IMR-90 (cell line): ENCODE results near the gene TEX13A. TPM values are rescaled to one million over a fixed set of nuclear protein-coding genes. Genes with fewer than 3 reads are reported as not detected.

ENCODE experiments used
- ATAC-seq: fragments of 200-7000 bp; cut with Tn5 transposase; 2 replicates; pipeline ENCODE4 v1.9.1; 2020; ENCODE audit warnings: low read depth, mild to moderate bottlenecking, moderate library complexity
- BruUV-seq: library from RNA; stranded (reverse); fragments of 400-500 nt; replicated peaks from 2 replicates; lab custom pipeline; 2021; lab: Mats Ljungman, UMichigan
- CTCF ChIA-PET: fragments of 300-600 bp; formaldehyde crosslinking; extraction: SDS; loops from one replicate; lab custom pipeline; 2021; ENCODE audit warnings: antibody characterized with exemption; lab: Yijun Ruan, JAX
- POLR2A ChIA-PET: fragments of 300-600 bp; sonication (Branson Sonifier 250); formaldehyde crosslinking; loops from one replicate; lab custom pipeline; 2022; ENCODE audit warnings: antibody characterized with exemption; ENCODE audit not compliant: unreplicated experiment; lab: Charles Lee
- DNase-seq: peaks from one replicate; pipeline ENCODE4 v3.0.0; 2013
- H2AFZ ChIP-seq: replicated peaks from 2 replicates; pipeline ENCODE3; 2013; ENCODE audit warnings: low read length, mild to moderate bottlenecking; ENCODE audit not compliant: poor library complexity
- H2AK5ac ChIP-seq: 2 replicates; pipeline ENCODE4 v1.6.1; 2013; ENCODE audit warnings: low read depth, low read length, inconsistent platforms
- H2AK9ac ChIP-seq: replicated peaks from 2 replicates; pipeline ENCODE3; 2013; ENCODE audit warnings: mild to moderate bottlenecking, low read depth, low read length, moderate library complexity; ENCODE audit not compliant: poor library complexity
- H2BK120ac ChIP-seq: 2 replicates; pipeline ENCODE4 v1.6.1; 2013; ENCODE audit warnings: low read depth, low read length, inconsistent platforms
- H2BK15ac ChIP-seq: 3 replicates; pipeline ENCODE4 v1.6.1; 2013; ENCODE audit warnings: low read depth, low read length, inconsistent platforms
- H2BK20ac ChIP-seq: 2 replicates; pipeline ENCODE4 v1.6.1; 2013; ENCODE audit warnings: low read depth, mild to moderate bottlenecking, inconsistent platforms, low read length, moderate library complexity
- H2BK5ac ChIP-seq: 2 replicates; pipeline ENCODE4 v1.6.1; 2013; ENCODE audit warnings: mild to moderate bottlenecking, low read depth, low read length, inconsistent platforms; ENCODE audit not compliant: poor library complexity, severe bottlenecking
- H3K14ac ChIP-seq: replicated peaks from 2 replicates; pipeline ENCODE4 v1.6.1; 2013; ENCODE audit warnings: low read depth, low read length, inconsistent platforms
- H3K18ac ChIP-seq: 2 replicates; pipeline ENCODE4 v1.6.1; 2013; ENCODE audit warnings: low read depth, low read length, control low read depth
- H3K23ac ChIP-seq: 2 replicates; pipeline ENCODE4 v1.6.1; 2013; ENCODE audit warnings: low read depth, low read length, inconsistent platforms
- H3K27ac ChIP-seq: 2 replicates; pipeline ENCODE4 v1.5.1; 2013; ENCODE audit warnings: mild to moderate bottlenecking, control low read depth, low read length; ENCODE audit not compliant: insufficient read depth
- H3K27me3 ChIP-seq: 2 replicates; pipeline ENCODE4 v1.6.1; 2013; ENCODE audit warnings: low read length; ENCODE audit not compliant: control insufficient read depth, insufficient read depth
- H3K36me3 ChIP-seq: 2 replicates; pipeline ENCODE4 v1.6.1; 2013; ENCODE audit warnings: low read length, mixed read lengths; ENCODE audit not compliant: control insufficient read depth, insufficient read depth
- H3K4ac ChIP-seq: 2 replicates; pipeline ENCODE4 v1.6.1; 2013; ENCODE audit warnings: low read depth, low read length, inconsistent platforms
- H3K4me1 ChIP-seq: 2 replicates; pipeline ENCODE4 v1.6.1; 2013; ENCODE audit warnings: low read length, mixed read lengths; ENCODE audit not compliant: control insufficient read depth, insufficient read depth
- H3K4me2 ChIP-seq: 2 replicates; pipeline ENCODE4 v1.6.1; 2013; ENCODE audit warnings: low read depth, mild to moderate bottlenecking, control low read depth, low read length, moderate library complexity
- H3K4me3 ChIP-seq: 2 replicates; pipeline ENCODE4 v1.5.1; 2013; ENCODE audit warnings: low read depth, mild to moderate bottlenecking, control low read depth, low read length, moderate library complexity; ENCODE audit not compliant: insufficient read depth
- H3K56ac ChIP-seq: 2 replicates; pipeline ENCODE4 v1.6.1; 2013; ENCODE audit warnings: low read length, inconsistent platforms; ENCODE audit not compliant: insufficient read depth; ENCODE audit errors: extremely low read depth
- H3K79me1 ChIP-seq, 2 experiments: 2 replicates each; pipeline ENCODE4 v1.6.1; 2013; ENCODE audit warnings: low read length in 2 of 2, inconsistent platforms in 1 of 2, low read depth in 1 of 2
- H3K9ac ChIP-seq: 2 replicates; pipeline ENCODE4 v1.6.1; 2013; ENCODE audit warnings: low read depth, low read length, control low read depth
- H3K9me1 ChIP-seq: 2 replicates; pipeline ENCODE4 v1.6.1; 2013; ENCODE audit warnings: low read length, inconsistent platforms; ENCODE audit not compliant: insufficient read depth
- H3K9me3 ChIP-seq: 2 replicates; pipeline ENCODE4 v1.6.1; 2013; ENCODE audit warnings: low read length; ENCODE audit not compliant: control insufficient read depth, insufficient read depth
- H4K20me1 ChIP-seq: 2 replicates; pipeline ENCODE4 v1.6.1; 2013; ENCODE audit warnings: low read length, inconsistent platforms; ENCODE audit not compliant: insufficient read depth
- H4K5ac ChIP-seq: 2 replicates; pipeline ENCODE4 v1.6.1; 2013; ENCODE audit warnings: mild to moderate bottlenecking, low read depth, low read length, control low read depth
- H4K8ac ChIP-seq, 2 experiments: 2 replicates each; pipeline ENCODE4 v1.6.1; 2013; ENCODE audit warnings: low read depth in 2 of 2, low read length in 2 of 2, control low read depth in 1 of 2, inconsistent platforms in 1 of 2
- H4K91ac ChIP-seq: 2 replicates; pipeline ENCODE4 v1.6.1; 2013; ENCODE audit warnings: low read depth, low read length, inconsistent platforms; ENCODE audit not compliant: insufficient read depth
- BHLHE40 ChIP-seq: fragments of 150-350 bp; IDR thresholded peaks from 2 replicates; pipeline ENCODE4 v1.6.1; 2016; ENCODE audit warnings: mild to moderate bottlenecking, low read depth, low read length
- CEBPB ChIP-seq: IDR thresholded peaks from 2 replicates; pipeline ENCODE4 v1.6.1; 2012; ENCODE audit warnings: low read depth, low read length, improper control_type of control experiment
- CHD1 ChIP-seq: IDR thresholded peaks from 2 replicates; pipeline ENCODE4 v1.6.1; 2012; ENCODE audit warnings: low read depth, low read length, improper control_type of control experiment
- CTCF ChIP-seq: conservative IDR thresholded peaks from 2 replicates; pipeline ENCODE4 v1.5.1; 2012; ENCODE audit warnings: mild to moderate bottlenecking, low read depth, low read length, improper control_type of control experiment
- ELK1 ChIP-seq: fragments of 150-350 bp; IDR thresholded peaks from 2 replicates; pipeline ENCODE4 v1.6.1; 2016; ENCODE audit warnings: low read depth, mild to moderate bottlenecking, low read length, moderate library complexity, borderline replicate concordance
- FOS ChIP-seq: fragments of 150-350 bp; IDR thresholded peaks from 2 replicates; pipeline ENCODE4 v1.6.1; 2016; ENCODE audit warnings: low read depth, low read length
- MAFK ChIP-seq: IDR thresholded peaks from 2 replicates; pipeline ENCODE4 v1.6.1; 2012; ENCODE audit warnings: low read depth, low read length, improper control_type of control experiment
- MAZ ChIP-seq: IDR thresholded peaks from 2 replicates; pipeline ENCODE4 v1.6.1; 2012; ENCODE audit warnings: low read depth, mild to moderate bottlenecking, low read length, improper control_type of control experiment, moderate library complexity, borderline replicate concordance
- MXI1 ChIP-seq: IDR thresholded peaks from 2 replicates; pipeline ENCODE4 v1.6.1; 2012; ENCODE audit warnings: low read depth, mild to moderate bottlenecking, low read length, moderate library complexity, borderline replicate concordance
- NFE2L2 ChIP-seq: fragments of 150-350 bp; IDR thresholded peaks from 2 replicates; pipeline ENCODE4 v1.6.1; 2016; ENCODE audit warnings: low read depth, mild to moderate bottlenecking, low read length
- POLR2A ChIP-seq: IDR thresholded peaks from 2 replicates; pipeline ENCODE4 v1.6.1; 2012; ENCODE audit warnings: mild to moderate bottlenecking, low read depth, low read length
- RAD21 ChIP-seq: IDR thresholded peaks from 2 replicates; pipeline ENCODE4 v1.6.1; 2012; ENCODE audit warnings: low read length, improper control_type of control experiment
- RCOR1 ChIP-seq: IDR thresholded peaks from 2 replicates; pipeline ENCODE4 v1.6.1; 2012; ENCODE audit warnings: mild to moderate bottlenecking, low read length, improper control_type of control experiment; ENCODE audit not compliant: insufficient replicate concordance
- RFX5 ChIP-seq: IDR thresholded peaks from 2 replicates; pipeline ENCODE4 v1.8.0; 2012; ENCODE audit warnings: low read depth, mild to moderate bottlenecking, low read length, moderate library complexity
- SMC3 ChIP-seq: fragments of 150-350 bp; IDR thresholded peaks from 2 replicates; pipeline ENCODE4 v1.6.1; 2016; ENCODE audit warnings: low read depth, mild to moderate bottlenecking, antibody characterized with exemption, low read length, moderate library complexity
- USF2 ChIP-seq: fragments of 150-350 bp; IDR thresholded peaks from 2 replicates; pipeline ENCODE4 v1.6.1; 2017; ENCODE audit warnings: mild to moderate bottlenecking, antibody characterized with exemption, low read length, low read depth
- WGBS, 2 experiments: methylation state at CpG; one replicate each; pipeline versions ENCODE4 v1.1.5 to v1.1.7; 2013; ENCODE audit warnings: missing lambda C conversion rate in 2 of 2; ENCODE audit not compliant: insufficient read length in 1 of 2; ENCODE audit errors: extremely low coverage in 2 of 2; 5-methylcytosine and 5-hydroxymethylcytosine counted together
- dilution Hi-C: fragments of 300-500 bp; cut with HindIII; formaldehyde crosslinking; loops from one replicate; pipeline ENCODE4 v1.14.3; 2018; ENCODE audit warnings: low sequenced_read_pairs; ENCODE audit not compliant: unreplicated experiment
- in situ Hi-C: fragments of 300-500 bp; cut with MboI; formaldehyde crosslinking; loops from 3 replicates; pipeline ENCODE4 v1.14.3; 2019; ENCODE audit warnings: low sequenced_read_pairs, inconsistent platforms, mixed read lengths
- intact Hi-C: fragments of 100-400 bp; cut with micrococcal nuclease; formaldehyde crosslinking; loops from 2 replicates; pipeline ENCODE4 v1.10.0; 2022
- polyA plus RNA-seq, 3 experiments: library from polyadenylated mRNA; depleted of rRNA; stranded (reverse); fragments of >200 nt; gene quantifications; 2 replicates each; pipeline ENCODE4 v1.2.3, GENCODE V29; 2012; ENCODE audit warnings: low replicate concordance in 1 of 3
- total RNA-seq: library from RNA; depleted of rRNA; stranded (reverse); fragments of >200 nt; gene quantifications from 2 replicates; pipeline ENCODE4 v1.2.3, GENCODE V29; 2012

TEX13A gene
- total and polyA plus RNA-seq, 2 of the 4 experiments (the other 2 are of a cell fraction): not detected

DNA sequence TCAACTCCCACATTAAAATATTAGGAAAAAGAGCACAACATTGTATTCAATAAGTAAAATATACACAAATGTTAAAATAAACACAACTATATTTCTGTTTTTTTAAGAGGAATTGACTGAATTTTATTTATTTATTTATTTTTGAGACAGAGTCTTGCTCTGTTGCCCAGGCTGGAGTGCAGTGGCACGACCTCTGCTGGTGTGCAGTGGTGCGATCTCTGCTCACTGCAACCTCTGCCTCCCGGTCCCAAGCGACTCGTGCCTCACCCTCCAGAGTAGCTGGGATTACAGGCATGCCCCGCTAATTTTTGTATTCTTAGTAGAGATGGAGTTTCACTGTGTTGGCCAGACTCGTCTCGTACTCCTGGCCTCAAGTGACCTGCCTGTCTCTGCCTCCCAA is 31.4 kb downstream of the TEX13A start:
- no CpG with 5 or more reads among the region's 8 CpGs for WGBS, 2 experiments
- H3K9me1 ChIP-seq: no peaks in the 10 kb centered on the region
- BruUV-seq: no TSS peak

More for the DNA sequence above, 31.4 kb downstream of the TEX13A start:
- no peak overlapping the region for H3K4me3 ChIP-seq
- H4K91ac ChIP-seq: no peak overlapping the region
- no peaks in the 10 kb centered on the region for H3K9me3 ChIP-seq
- H2BK20ac ChIP-seq: no peak overlapping the region
- H3K27me3 ChIP-seq: peaks cover 3% of the 10 kb centered on the region
- no peak for DNase-seq
- dilution Hi-C loops (no loop called here), in situ Hi-C loops (no loop called here), intact Hi-C loops (no loop called here)
- H3K4me1 ChIP-seq: no peaks in the 10 kb centered on the region
- no peak overlapping the region for H3K4me2 ChIP-seq
- no peaks in the 10 kb centered on the region; the same call in 1 of the 2 replicates for H4K20me1 ChIP-seq
- H2AK9ac ChIP-seq: no peak overlapping the region
- no peak overlapping the region for H2AFZ ChIP-seq
- H2BK120ac ChIP-seq: no peak overlapping the region
- TF ChIP-seq RAD21: no peak
- TF ChIP-seq POLR2A: no peak
- no peak for TF ChIP-seq CEBPB
- no peak for TF ChIP-seq MAFK
- no peak for TF ChIP-seq BHLHE40
- TF ChIP-seq NFE2L2: no peak
- TF ChIP-seq MXI1: no peak
- TF ChIP-seq USF2: no peak
- no peak for TF ChIP-seq FOS
- TF ChIP-seq SMC3: no peak
- TF ChIP-seq ELK1: no peak
- no peak for TF ChIP-seq CTCF
- TF ChIP-seq RCOR1: no peak
- TF ChIP-seq RFX5: no peak
- TF ChIP-seq CHD1: no peak
- no peak for TF ChIP-seq MAZ
- no peak overlapping the region for H3K14ac ChIP-seq
- ChIA-PET CTCF (interaction anchor here (1.5 kb wide), 1 partner anchor 12 kb away, joined by 4 read pairs; no protein-coding TSS in a partner anchor), POLR2A (no interaction called here)
- no peak overlapping the region for H3K4ac ChIP-seq
- no peak overlapping the region for H3K27ac ChIP-seq
- no peak for ATAC-seq
- H4K8ac ChIP-seq: no peak overlapping the region
- H3K36me3 ChIP-seq: no peaks in the 10 kb centered on the region
- no peaks in the 10 kb centered on the region for H3K79me1 ChIP-seq
- no peak overlapping the region for H3K18ac ChIP-seq
- no peak overlapping the region for H2AK5ac ChIP-seq
- H3K23ac ChIP-seq: no peak overlapping the region
- no peak overlapping the region for H2BK5ac ChIP-seq
- no peak overlapping the region for H4K5ac ChIP-seq
- no peak overlapping the region for H2BK15ac ChIP-seq
- no peak overlapping the region for H3K9ac ChIP-seq
- no peak overlapping the region for H3K56ac ChIP-seq
